Liver (tissue), 9 donors: ENCODE data around the gene DDX46. TPM values are rescaled to one million over a fixed set of nuclear protein-coding genes. Genes with fewer than 3 reads are reported as not detected.

Source experiments
- DNase-seq: peaks from one replicate; pipeline ENCODE4 v3.0.0-alpha.2; 2017; ENCODE audit warnings: low spot score
- H3K27ac ChIP-seq, 2 donors: one replicate each; pipeline ENCODE4 v1.7.0; 2013; ENCODE audit warnings: inconsistent platforms in 2 of 2, low read length in 2 of 2, control low read depth in 1 of 2, low read depth in 1 of 2, mild to moderate bottlenecking in 1 of 2
- H3K27me3 ChIP-seq, 4 donors: one replicate each; pipeline versions ENCODE4 v1.6.1 to v1.7.0; 2013; ENCODE audit warnings: low read length in 3 of 4, inconsistent platforms in 1 of 4, mild to moderate bottlenecking in 1 of 4, moderate library complexity in 1 of 4; ENCODE audit not compliant: control insufficient read depth in 4 of 4, insufficient read depth in 4 of 4
- H3K36me3 ChIP-seq, 4 donors: one replicate each; pipeline versions ENCODE4 v1.6.1 to v1.7.0; 2013; ENCODE audit warnings: low read length in 3 of 4, mild to moderate bottlenecking in 3 of 4, low read depth in 1 of 4, moderate library complexity in 1 of 4; ENCODE audit not compliant: control insufficient read depth in 4 of 4, insufficient read depth in 3 of 4
- H3K4me1 ChIP-seq, 4 donors: one replicate each; pipeline versions ENCODE4 v1.6.1 to v1.7.0; 2013; ENCODE audit warnings: low read length in 3 of 4, mild to moderate bottlenecking in 3 of 4, moderate library complexity in 1 of 4; ENCODE audit not compliant: control insufficient read depth in 4 of 4, insufficient read depth in 4 of 4
- H3K4me3 ChIP-seq, 3 donors: one replicate each; pipeline versions ENCODE4 v1.6.1 to v1.7.0; 2013; ENCODE audit warnings: low read length in 3 of 3, control low read depth in 1 of 3, low read depth in 1 of 3, mild to moderate bottlenecking in 1 of 3
- H3K9ac ChIP-seq, 2 donors: one replicate each; pipeline ENCODE4 v1.7.0; 2013; ENCODE audit warnings: low read length in 2 of 2, mild to moderate bottlenecking in 2 of 2, moderate library complexity in 2 of 2, control low read depth in 1 of 2, low read depth in 1 of 2
- H3K9me3 ChIP-seq, 4 donors: one replicate each; pipeline versions ENCODE4 v1.6.1 to v1.7.0; 2013; ENCODE audit warnings: low read length in 3 of 4; ENCODE audit not compliant: control insufficient read depth in 4 of 4
- EGR1 ChIP-seq, 2 donors: IDR thresholded peaks; 2 replicates each; pipeline ENCODE4 v1.6.1; 2016 to 2018; ENCODE audit warnings: antibody characterized with exemption in 2 of 2, low read depth in 2 of 2
- FOXA1 ChIP-seq: IDR thresholded peaks from 2 replicates; pipeline ENCODE4 v1.6.1; 2016; ENCODE audit warnings: antibody characterized with exemption
- FOXA2 ChIP-seq: IDR thresholded peaks from 2 replicates; pipeline ENCODE4 v1.6.1; 2016; ENCODE audit warnings: antibody characterized with exemption
- GABPA ChIP-seq, 2 donors: IDR thresholded peaks in 1 of 2; conservative IDR thresholded peaks in 1 of 2; 2 replicates each; pipeline ENCODE4 v1.6.1; 2016; ENCODE audit warnings: antibody characterized with exemption in 2 of 2, mild to moderate bottlenecking in 1 of 2, moderate library complexity in 1 of 2
- HNF4A ChIP-seq, 2 donors: conservative IDR thresholded peaks; 2 replicates each; pipeline ENCODE4 v1.6.1; 2016; ENCODE audit warnings: antibody characterized with exemption in 2 of 2, mild to moderate bottlenecking in 2 of 2
- HNF4G ChIP-seq: IDR thresholded peaks from 2 replicates; pipeline ENCODE4 v1.6.1; 2016; ENCODE audit warnings: antibody characterized with exemption
- JUND ChIP-seq, 2 donors: IDR thresholded peaks; 2 replicates each; pipeline ENCODE4 v1.6.1; 2016; ENCODE audit warnings: antibody characterized with exemption in 2 of 2
- NR2F2 ChIP-seq: IDR thresholded peaks from 2 replicates; pipeline ENCODE4 v1.6.1; 2016; ENCODE audit warnings: antibody characterized with exemption
- RAD21 ChIP-seq, 2 donors: IDR thresholded peaks; 2 replicates each; pipeline ENCODE4 v1.6.1; 2016; ENCODE audit warnings: antibody characterized with exemption in 2 of 2, mild to moderate bottlenecking in 2 of 2
- RXRA ChIP-seq, 2 donors: IDR thresholded peaks; 2 replicates each; pipeline ENCODE4 v1.6.1; 2017 to 2018; ENCODE audit warnings: antibody characterized with exemption in 2 of 2, mild to moderate bottlenecking in 1 of 2
- SP1 ChIP-seq: IDR thresholded peaks from 2 replicates; pipeline ENCODE4 v1.6.1; 2018; ENCODE audit warnings: antibody characterized with exemption, mild to moderate bottlenecking
- TAF1 ChIP-seq: conservative IDR thresholded peaks from 2 replicates; pipeline ENCODE4 v1.6.1; 2016; ENCODE audit warnings: antibody characterized with exemption, mild to moderate bottlenecking
- YY1 ChIP-seq: IDR thresholded peaks from 2 replicates; pipeline ENCODE4 v1.6.1; 2016; ENCODE audit warnings: antibody characterized with exemption, mild to moderate bottlenecking
- WGBS: extraction: QIAGEN DNeasy Blood & Tissue Kit; methylation state at CpG from one replicate; pipeline ENCODE4 v1.1.7; 2013; 5-methylcytosine and 5-hydroxymethylcytosine counted together
- polyA plus RNA-seq, 2 donors: library from polyadenylated mRNA; stranded (reverse) in 1 of 2; unstranded in 1 of 2; fragments of 200-250 nt in 1 of 2; fragments of >200 nt in 1 of 2; fragmentation: Nextera tagmentation in 1 of 2; extraction: Ambion mirVana in 1 of 2; gene quantifications; one replicate each; pipeline versions ENCODE4 v1.2.1 to v1.2.3, GENCODE V29; 2013 to 2015
- total RNA-seq, 2 donors: library from RNA; depleted of rRNA; stranded (reverse); fragments of >200 nt; gene quantifications; one replicate each; pipeline ENCODE4 v1.2.3, GENCODE V29; 2014
- TF ChIP-seq, protein P1 (sequence below): fragments of 150-350 bp; IDR thresholded peaks from 2 replicates; pipeline ENCODE4 v1.5.1; 2017; ENCODE audit warnings: improper control_type of control experiment, low read depth, low read length; ENCODE audit not compliant: missing input control
- TF ChIP-seq, protein P2 (sequence below): IDR thresholded peaks from 2 replicates; pipeline ENCODE4 v1.6.1; 2016; ENCODE audit warnings: antibody characterized with exemption, mild to moderate bottlenecking
- TF ChIP-seq, protein P3 (sequence below): IDR thresholded peaks from 2 replicates; pipeline ENCODE4 v1.6.1; 2016; ENCODE audit warnings: antibody characterized with exemption
- TF ChIP-seq, protein P4 (sequence below): IDR thresholded peaks from 2 replicates; pipeline ENCODE4 v1.6.1; 2016; ENCODE audit warnings: antibody characterized with exemption
- TF ChIP-seq, protein P5 (sequence below): IDR thresholded peaks from 2 replicates; pipeline ENCODE4 v1.6.1; 2016; ENCODE audit warnings: antibody characterized with exemption
- donor health status: healthy.
- donor health status: healthy.
- donor health status: healthy.
- donor health status: healthy.
- donor health status: healthy.

The DDX46 gene
- total and polyA plus RNA-seq, 4 donors = 11.2 to 24.3 (median 16.0) TPM

DNA sequence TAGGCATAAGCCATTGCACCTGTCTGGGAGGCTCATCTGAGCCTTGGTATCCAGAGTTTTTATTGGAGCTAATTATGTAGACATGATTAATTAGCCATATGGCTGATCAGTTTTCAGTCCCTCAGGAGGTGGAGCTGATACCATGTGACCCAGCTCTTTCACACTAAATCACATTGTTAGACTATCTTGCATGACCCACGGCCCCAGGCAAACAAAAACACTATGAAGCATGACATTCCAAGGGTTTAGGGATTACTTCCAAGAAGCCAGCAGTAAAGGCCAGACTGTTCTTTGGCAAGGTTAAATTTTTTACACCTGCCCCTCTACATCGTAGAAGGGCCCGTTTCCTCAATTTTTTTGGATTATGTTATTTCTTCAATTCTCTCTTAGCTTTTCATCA lies 82.2 kb downstream of the DDX46 start:
- Histone ChIP-seq H3K27ac (no peak overlapping the region), H3K4me1 (peaks cover 5 to 30% (median 24%) of the 10 kb centered on the region in 4 donors), H3K36me3 (no peaks in the 10 kb centered on the region), H3K27me3 (no peaks in the 10 kb centered on the region), H3K9ac (no peak overlapping the region), H3K9me3 (no peaks in the 10 kb centered on the region), H3K4me3 (no peak overlapping the region)
- 95% methylated on average over 3 of the region's 3 CpGs for WGBS
- TF ChIP-seq RAD21 (IDR thresholded peaks at IDR 0.05) (no peak), JUND (IDR thresholded peaks at IDR 0.05) (no peak), FOXA1 (no peak), TAF1 (no peak), YY1 (no peak), FOXA2 (no peak), RXRA (IDR thresholded peaks at IDR 0.05) (no peak), NR2F2 (no peak), GABPA (IDR thresholded peaks at IDR 0.05 in 1 of 2, conservative IDR thresholded peaks at IDR 0.05 in 1 of 2) (no peak), HNF4A (conservative IDR thresholded peaks at IDR 0.05) (no peak), EGR1 (IDR thresholded peaks at IDR 0.05; ENCODE audit: low read depth in 2 of 2) (no peak), HNF4G (no peak), SP1 (no peak)
- TF ChIP-seq, protein P1, sequence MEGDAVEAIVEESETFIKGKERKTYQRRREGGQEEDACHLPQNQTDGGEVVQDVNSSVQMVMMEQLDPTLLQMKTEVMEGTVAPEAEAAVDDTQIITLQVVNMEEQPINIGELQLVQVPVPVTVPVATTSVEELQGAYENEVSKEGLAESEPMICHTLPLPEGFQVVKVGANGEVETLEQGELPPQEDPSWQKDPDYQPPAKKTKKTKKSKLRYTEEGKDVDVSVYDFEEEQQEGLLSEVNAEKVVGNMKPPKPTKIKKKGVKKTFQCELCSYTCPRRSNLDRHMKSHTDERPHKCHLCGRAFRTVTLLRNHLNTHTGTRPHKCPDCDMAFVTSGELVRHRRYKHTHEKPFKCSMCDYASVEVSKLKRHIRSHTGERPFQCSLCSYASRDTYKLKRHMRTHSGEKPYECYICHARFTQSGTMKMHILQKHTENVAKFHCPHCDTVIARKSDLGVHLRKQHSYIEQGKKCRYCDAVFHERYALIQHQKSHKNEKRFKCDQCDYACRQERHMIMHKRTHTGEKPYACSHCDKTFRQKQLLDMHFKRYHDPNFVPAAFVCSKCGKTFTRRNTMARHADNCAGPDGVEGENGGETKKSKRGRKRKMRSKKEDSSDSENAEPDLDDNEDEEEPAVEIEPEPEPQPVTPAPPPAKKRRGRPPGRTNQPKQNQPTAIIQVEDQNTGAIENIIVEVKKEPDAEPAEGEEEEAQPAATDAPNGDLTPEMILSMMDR = no peak
- TF ChIP-seq, protein P2, sequence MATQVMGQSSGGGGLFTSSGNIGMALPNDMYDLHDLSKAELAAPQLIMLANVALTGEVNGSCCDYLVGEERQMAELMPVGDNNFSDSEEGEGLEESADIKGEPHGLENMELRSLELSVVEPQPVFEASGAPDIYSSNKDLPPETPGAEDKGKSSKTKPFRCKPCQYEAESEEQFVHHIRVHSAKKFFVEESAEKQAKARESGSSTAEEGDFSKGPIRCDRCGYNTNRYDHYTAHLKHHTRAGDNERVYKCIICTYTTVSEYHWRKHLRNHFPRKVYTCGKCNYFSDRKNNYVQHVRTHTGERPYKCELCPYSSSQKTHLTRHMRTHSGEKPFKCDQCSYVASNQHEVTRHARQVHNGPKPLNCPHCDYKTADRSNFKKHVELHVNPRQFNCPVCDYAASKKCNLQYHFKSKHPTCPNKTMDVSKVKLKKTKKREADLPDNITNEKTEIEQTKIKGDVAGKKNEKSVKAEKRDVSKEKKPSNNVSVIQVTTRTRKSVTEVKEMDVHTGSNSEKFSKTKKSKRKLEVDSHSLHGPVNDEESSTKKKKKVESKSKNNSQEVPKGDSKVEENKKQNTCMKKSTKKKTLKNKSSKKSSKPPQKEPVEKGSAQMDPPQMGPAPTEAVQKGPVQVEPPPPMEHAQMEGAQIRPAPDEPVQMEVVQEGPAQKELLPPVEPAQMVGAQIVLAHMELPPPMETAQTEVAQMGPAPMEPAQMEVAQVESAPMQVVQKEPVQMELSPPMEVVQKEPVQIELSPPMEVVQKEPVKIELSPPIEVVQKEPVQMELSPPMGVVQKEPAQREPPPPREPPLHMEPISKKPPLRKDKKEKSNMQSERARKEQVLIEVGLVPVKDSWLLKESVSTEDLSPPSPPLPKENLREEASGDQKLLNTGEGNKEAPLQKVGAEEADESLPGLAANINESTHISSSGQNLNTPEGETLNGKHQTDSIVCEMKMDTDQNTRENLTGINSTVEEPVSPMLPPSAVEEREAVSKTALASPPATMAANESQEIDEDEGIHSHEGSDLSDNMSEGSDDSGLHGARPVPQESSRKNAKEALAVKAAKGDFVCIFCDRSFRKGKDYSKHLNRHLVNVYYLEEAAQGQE = no peak
- TF ChIP-seq, protein P3, sequence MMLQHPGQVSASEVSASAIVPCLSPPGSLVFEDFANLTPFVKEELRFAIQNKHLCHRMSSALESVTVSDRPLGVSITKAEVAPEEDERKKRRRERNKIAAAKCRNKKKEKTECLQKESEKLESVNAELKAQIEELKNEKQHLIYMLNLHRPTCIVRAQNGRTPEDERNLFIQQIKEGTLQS = no peak
- TF ChIP-seq, protein P4, sequence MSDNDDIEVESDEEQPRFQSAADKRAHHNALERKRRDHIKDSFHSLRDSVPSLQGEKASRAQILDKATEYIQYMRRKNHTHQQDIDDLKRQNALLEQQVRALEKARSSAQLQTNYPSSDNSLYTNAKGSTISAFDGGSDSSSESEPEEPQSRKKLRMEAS = no peak
- TF ChIP-seq, protein P5, sequence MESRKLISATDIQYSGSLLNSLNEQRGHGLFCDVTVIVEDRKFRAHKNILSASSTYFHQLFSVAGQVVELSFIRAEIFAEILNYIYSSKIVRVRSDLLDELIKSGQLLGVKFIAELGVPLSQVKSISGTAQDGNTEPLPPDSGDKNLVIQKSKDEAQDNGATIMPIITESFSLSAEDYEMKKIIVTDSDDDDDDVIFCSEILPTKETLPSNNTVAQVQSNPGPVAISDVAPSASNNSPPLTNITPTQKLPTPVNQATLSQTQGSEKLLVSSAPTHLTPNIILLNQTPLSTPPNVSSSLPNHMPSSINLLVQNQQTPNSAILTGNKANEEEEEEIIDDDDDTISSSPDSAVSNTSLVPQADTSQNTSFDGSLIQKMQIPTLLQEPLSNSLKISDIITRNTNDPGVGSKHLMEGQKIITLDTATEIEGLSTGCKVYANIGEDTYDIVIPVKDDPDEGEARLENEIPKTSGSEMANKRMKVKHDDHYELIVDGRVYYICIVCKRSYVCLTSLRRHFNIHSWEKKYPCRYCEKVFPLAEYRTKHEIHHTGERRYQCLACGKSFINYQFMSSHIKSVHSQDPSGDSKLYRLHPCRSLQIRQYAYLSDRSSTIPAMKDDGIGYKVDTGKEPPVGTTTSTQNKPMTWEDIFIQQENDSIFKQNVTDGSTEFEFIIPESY = no peak
- no peak for DNase-seq
